HG03139 (cell line): ENCODE results near the gene MORN5.
"Not testable (repeated sequence)": the region's sequence is repeated elsewhere in the genome, so short reads cannot be mapped to it uniquely, and the experiment has no call there.

ENCODE experiments used
- ATAC-seq: cut with Tn5 transposase; IDR thresholded peaks from one replicate; pipeline ENCODE4 v1.9.1; 2021; ENCODE audit not compliant: unreplicated experiment

MORN5 gene

DNA sequence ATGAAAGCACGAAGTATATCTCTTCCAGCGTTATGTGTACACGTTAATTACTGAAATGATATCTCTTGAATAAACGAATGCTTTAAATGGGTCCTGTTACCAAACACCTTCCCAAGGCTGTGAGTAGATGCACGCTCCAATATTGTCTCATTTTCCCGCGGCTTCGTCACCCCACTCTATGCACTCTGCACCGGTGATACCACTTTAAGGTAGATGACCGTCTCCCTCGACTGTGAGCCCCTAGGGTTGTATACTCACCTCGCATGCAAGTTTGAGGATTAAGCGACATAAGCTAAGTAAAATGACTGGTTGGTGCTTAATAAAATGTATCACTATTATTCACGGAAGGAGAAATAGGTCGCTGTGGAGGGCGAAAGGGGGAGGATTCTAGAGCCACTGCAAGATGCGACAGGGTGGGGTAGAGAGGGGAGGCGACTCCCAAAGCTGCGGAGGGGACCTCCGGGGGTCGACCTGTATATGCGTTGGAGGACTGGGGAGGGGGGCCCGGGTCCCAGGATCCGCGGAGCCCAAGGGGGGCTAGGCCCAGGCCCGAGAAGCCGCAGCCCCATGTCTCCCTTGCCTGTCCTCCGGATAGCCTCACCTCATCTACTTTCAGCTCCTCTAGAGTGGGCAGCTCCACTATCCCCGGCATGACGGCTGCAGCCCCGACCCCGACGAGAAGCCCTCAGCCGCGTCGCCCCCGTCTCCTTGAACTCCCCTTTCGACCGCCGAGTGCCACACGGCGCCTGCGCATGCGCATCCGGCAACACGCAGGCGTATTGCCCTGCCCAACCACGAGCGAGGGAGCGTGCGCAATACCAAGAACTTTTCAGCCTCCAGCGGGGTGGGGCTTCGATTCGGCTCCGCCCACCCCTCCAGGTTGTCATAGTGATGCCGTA is at the start of gene MORN5, which contains the start of gene NDUFA8:
MORN5 (plus strand) TSS at position 883 of the 899 bp plus-strand sequence. CDS start 65 bp downstream, outside the sequence.
NDUFA8 (minus strand) TSS at position 754 of the 899 bp plus-strand sequence; CDS start at position 652, 102 bp downstream.
- ATAC-seq = peak; percentile 96

DNA sequence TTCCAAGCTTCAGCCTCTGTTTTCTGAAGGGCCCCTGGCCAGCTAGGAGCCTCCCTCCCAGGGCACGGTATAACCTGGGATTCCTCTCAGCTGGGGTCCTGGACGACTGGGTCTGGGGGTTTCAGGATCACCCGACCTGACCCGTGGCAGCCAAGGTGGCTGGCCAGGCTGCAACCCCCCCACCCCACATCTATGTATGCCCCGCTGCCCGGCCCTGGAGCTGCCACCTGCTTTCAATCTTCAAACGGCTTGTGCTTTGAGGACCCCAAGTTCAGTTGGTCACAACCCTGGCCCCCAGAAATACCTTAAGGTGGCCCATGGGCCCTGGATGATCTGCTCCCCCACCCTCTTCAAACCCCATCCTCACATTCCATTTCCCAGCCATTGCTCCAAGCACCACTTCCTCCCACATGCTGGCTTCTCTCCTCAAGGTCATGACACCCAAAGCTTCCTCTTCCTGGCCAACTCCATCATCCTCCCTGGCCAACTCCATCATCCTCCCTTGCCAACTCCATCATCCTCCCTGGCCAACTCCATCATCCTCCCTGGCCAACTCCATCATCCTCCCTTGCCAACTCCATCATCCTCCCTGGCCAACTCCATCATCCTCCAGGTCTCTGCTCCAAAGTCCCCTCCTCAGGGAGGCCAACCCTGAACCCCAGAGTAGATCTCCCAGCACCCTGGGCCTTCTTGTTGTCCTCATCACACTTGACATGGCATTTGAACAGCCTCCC is 49.4 kb upstream of the MORN5 start:
- no peak for ATAC-seq

DNA sequence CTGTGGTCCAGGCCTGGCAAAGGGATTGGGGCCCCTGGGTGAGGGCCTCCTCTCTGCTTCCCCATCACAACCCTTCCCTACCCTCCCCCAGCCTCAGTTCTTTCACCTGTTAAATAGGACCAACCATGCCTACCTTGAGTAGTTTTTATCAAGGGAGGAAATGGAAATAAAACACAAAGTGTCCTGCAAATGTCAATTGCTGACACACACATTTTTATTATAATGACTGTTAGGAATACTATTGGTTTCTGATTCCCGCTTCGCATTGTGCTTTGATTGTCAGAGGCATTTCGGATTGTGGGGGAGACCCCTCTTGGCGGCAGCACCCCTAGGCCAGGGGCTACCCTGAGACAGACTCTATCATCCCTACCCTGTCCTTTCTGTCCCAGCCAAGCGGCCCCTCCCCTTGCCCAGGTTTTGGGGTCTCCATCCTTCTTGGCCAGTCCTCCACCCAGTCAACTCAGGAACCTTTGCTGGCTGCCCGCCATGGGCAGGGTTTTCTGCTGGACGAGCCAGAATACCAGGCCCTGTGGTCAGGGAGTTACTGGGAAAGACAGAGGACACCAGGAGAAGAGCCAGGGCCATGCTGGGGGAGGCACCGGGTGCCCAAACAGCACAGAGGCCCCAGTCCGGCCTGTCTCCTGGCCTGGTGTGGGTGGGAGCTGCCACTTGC is 48.2 kb upstream of the MORN5 start:
- ATAC-seq = no peak

DNA sequence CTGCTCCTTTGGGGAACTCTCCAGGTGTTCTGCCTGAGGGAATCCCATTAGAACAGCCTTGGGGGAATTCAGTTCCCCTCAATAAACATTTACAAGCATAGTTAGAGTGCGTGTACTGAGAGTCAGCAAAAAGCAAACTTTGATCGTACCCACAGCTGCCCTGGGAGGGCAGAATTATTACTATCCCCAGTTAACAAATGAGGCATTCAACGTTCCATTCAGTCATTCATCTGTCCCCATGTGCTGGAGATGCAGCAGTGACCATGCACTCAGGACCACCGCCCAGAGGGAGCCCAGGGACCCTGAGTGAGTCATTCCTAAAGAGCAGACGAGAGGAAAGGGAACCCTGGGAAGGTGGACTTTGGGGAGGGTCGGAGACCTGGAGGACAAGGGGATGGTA is 47.5 kb upstream of the MORN5 start:
- no peak for ATAC-seq

DNA sequence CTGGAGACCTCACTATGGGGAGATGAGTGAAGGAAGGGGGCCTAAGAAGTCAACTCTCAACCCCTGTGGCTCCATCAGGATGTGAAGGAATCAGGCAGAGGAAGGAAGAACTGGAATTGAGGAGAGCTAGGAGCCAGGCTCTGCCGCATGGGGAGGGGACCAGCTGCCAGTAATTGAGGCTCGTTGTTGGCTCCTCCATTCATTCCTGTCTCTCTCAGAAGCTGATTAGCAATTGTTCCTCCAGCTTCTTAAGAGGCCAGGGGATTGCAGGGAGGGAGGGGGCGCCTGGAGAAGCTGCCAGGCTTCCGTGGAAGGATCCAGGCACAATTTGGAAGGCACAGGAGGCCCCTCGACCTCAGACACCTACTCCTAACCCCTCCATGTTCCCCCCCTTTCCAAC is 46.1 kb upstream of the MORN5 start:
- no peak for ATAC-seq

DNA sequence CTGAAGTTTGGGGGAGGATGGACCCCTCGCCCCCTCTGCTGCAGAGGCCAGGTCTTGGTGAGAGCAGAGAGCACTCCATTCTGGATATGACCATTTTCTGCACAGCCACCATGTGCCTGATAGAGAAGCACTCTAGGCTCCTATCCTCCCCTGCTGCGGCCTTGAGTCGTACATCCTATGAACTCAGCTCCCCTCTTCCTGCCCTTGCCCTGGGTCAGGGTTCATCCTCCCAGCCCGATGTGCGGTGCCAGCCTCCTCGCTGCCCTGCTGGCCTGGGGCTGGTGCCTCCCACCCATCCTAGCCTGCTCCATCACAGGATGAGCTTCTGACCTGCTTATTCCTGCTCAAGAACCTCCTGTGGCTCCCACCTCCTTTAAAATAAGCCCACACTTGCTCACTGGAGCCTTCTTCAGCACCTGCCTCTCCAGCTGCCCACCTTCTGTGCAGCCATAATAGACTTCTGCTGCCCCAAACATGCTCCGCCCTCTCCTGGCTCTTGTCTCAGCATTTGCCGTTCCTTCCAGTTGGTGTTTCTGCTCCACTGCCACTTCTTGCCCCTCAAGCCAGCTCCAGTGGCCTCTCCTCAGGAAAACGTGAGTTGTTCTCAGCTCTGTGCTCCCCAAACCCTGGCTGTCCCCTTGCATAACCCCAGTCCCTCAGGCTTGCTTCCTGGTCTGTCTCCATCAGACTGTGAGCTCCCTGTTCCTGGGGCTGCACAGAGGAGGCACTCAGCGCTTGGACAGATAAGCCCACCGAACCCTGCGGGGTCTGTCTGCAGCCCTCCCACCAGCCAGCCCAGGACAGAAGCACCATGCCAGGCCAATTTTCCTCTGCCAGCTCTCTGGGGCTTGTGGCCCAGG is 44.3 kb upstream of the MORN5 start:
- no peak for ATAC-seq

DNA sequence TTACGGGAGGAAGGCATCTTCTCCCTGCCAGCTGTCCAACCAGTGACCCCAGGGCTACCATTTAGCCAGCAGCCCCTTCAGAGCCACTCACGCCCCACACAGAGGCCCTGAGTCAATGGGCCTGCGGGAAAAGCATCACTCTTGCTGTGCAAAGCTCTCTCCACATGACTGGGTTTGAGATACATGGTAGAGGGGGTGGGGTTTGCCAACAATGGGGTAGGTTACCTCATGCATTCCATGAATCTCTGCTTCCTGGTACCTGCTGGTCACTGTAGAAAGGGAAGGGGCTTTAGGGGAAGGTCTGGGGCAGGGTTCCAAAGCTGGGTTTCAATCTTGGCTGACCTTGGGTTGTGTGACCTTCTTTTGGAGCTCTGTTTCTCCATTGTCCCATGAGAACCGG is 43.7 kb upstream of the MORN5 start:
- ATAC-seq = no peak

DNA sequence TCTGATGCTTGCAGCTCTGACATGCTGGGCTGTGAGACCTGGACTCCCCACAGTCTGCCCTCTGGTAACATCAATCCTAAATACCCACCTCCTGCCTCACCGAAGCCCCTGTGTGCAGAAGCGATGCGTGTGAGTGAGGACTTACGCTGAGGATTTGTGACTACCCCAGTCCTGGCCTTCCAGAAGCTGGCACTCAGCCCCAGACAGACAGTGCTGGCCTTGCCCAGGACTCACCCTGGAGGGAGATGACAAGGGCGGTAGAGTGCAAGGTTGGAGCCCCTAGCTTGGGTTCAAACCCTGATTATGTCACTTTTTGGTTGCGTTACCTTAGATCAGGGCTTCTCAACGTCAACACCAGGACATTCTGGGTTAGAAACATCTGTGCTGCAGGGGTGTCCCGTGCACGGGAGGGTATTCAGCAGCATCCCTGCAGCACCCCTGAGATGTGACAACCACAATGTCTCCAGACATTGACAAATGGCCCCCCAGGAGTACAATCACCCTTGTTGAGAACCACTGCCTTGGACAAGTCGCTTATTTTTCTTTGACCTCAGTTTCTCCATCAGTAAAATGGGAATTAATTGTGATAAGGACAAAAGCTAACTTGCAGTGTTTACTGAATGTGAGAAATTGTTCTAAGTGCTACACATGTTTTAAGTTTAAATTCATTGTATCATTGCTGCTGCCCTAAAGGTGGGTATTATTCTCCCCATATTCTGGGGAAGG is 43.1 kb upstream of the MORN5 start:
- ATAC-seq = no peak

DNA sequence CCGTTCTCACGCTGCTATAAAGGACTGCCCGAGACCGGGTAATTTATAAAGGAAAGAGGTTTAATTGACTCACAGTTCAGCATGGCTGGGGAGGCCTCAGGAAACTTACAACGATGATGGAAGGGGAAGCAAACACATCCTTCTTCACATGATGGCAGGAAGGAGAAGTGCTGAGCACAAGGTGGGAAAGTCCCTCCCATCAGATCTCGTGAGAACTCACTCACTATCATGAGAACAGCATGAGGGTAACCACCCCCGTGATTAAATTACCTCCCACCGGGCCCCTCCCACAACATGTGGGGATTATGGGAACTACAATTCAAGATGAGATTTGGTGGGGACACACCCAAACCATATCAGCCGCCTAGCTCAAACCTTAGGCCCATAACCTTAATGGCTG is 42.5 kb upstream of the MORN5 start:
- ATAC-seq = not testable (repeated sequence)

DNA sequence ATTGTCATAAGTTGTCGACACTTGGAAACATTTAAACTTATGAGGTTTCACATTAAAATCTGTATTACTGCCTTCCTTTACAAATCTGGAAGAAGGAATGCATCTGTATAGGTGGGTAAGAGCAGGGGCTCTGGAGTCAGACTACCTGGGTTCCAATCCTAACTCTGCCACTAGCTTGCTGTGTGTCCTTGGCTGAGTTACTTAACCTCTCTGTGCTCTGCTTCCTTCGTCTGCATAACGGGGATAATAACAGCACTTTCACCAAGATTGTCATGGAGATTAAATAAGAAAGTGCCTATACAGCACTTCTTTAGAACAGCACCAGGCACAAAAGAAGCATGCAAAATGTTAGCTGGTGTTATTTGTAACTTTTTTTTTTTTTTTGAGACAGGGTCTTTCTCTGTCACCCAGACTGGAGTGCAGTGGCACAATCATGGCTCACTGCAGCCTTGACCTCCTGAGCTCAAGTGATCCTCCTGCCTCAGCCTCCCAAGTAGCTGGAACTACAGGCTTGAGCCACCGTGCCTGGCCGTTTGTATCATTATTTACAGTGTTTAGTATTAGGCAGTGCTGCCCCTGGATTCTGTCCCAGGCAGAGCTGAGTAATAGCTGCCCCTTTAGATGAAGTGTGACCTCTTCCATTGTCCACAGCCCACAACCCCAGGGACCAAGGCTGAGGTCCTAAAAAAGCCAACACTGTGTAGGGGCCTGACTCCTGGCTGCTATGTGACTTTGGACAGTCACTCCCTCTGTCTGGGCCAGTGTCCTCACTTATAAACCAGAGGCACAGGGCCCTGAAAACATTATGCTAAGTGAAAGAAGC is 41.2 kb upstream of the MORN5 start:
- ATAC-seq = no peak

DNA sequence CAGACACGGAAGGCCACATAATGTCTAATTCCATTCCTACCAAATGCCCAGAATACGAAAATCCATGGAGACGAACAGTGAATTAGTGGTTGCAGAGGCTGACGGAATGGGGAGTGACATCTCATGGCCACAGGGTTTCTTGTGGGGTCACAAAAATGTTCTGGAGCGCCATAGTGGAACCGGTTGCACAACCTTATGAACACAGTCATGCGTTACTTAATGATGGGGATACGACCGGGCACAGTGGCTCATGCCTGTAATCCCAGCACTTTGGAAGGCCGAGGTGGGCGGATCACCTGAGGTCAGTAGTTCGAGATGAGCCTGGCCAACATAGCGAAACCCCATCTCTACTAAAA is 40.6 kb upstream of the MORN5 start:
- no peak for ATAC-seq

DNA sequence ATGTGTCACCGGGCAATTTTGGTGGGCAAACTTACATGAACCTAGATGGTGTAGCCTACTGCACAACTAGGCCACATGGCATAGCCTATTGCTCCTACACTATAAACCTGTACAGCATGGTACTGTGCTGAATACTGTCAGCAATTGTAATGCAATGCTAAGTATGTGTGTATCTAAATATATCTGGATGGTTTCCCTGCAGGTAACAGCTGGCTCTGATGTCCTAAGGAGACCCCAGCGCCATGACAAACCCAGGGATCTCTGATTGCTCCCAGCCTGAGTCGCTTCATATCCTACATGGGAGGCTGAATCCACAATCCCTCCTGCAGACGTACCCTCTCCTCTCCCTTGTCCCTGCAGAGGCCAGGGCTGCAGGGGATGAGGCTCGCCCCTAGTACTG is 40.0 kb upstream of the MORN5 start:
- ATAC-seq = no peak

DNA sequence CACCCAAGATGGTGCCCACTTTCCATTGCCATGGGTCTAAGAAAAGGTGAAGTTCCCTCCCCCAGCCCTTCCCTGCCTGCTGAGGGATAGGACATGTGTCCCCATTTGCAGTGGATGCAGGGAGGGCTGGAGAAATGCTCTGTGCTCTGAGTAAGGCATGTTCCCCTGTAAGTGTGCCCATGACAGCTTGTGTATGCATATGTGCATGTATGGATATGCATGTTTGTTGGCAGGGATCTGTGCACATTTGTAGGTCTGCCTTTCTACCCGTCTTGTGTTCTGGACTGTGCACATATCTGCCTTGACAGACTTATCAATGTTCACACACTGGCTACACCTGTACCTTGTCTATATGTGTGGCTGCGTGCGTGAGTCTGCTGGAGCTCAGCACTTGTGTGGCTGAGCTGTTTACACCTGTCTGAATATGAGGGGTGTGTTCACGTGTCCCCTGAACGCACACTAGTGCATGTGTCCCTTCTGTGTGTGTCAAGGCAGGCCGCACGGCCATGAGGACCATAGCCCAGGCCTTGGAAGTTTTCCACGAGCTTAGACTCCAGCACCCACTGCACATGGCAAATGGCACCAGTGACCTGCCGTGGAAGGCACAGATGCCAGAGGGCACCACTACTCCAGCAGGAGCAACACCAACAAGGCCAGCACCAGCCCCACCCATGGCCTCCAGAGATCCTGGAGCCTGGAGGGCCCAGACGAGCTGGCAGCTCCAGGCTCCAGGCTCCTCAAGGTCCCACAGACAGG is 39.2 kb upstream of the MORN5 start:
- ATAC-seq = no peak

DNA sequence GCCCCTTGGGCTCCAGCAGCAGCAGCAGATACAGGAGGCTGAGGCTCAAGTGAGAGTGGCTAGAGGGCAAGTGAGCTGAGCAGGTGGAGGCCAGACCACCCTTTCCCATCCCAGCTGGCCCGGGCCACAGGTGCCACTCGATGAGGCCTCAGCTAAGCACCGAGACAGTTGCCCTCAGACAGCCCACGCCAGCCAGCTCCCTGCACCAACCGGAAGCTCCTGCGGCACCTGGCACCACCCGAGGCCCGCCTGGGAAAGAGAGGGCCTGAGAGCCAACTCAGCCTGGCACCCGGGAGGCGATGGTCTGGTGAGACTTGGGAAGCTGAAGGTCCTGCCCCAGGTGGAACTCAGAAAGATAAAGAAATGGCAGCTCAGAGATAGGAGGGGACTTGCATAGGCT is 38.3 kb upstream of the MORN5 start:
- no peak for ATAC-seq

DNA sequence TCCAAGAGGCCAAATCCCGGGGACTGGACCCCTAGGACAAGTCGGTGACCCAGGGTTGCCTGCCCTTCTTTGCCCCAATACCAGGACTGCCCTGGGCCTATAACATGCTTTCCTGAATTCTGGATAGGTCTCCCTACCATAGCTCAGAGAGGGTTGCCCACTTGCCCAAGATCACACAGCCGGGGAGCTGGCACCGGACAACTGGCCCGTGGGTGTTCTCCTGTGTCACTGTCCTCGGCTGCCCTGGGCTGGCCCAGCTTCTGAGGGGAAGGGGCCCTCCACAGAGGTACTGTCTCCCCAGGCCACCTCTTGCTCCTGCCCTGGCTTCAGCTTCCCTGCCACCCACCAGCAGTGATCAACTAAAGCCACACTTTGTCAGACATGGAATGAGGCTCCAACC is 37.8 kb upstream of the MORN5 start:
- no peak for ATAC-seq

DNA sequence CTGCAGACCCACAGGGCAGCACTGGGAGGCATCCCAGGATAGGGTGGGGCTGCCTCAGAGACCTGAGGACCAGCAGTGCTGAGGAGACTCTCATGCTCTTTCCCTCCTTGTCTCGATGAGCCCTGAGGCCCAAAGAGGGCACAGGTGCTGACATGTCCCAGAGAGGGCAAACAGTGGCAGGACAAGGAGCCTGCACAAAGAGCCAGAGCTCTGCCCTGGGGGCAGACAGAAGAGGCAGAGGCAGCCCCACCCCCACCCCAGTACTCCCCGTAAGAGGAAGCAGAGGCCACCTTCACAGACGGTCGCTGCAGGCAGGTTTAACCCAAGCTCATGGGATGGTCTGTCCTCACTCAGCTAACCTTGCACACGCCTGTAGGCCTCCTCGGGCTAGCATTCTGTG is 37.2 kb upstream of the MORN5 start:
- ATAC-seq = no peak

DNA sequence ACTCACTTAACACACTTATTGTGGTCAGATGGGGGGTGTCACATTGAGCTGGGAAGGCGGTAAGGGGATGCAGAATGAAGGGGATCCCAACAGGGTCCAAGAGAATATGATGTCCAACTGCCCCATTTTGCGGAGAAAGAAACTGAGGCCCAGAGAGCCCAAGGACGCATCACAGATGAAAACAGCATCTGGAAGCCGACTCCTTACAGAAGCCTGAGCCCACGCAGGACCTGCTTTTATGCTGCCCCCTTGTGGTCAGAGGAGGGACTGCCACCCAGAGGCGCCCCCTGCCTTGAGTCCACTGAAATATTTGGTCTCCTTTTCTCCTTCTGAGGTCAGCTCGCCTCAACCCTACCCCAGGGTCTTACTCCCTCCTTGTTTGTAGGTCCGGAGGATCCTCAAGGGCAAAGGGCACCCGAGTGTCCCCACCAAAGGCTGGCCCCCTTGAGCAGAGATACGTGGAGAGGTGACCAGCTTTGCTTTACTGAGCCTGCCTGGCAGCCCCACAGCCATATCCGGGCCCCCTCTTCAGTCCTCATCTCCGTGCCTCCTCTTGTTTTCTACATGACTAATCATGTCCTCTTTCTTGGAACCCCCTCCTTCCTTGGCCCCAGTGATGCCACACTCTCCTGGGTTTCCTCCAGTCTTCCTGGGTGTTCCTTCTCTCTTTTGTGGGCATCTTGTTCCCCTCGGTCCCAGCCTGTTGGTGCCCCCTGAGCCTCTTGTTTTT is 36.6 kb upstream of the MORN5 start:
- no peak for ATAC-seq

DNA sequence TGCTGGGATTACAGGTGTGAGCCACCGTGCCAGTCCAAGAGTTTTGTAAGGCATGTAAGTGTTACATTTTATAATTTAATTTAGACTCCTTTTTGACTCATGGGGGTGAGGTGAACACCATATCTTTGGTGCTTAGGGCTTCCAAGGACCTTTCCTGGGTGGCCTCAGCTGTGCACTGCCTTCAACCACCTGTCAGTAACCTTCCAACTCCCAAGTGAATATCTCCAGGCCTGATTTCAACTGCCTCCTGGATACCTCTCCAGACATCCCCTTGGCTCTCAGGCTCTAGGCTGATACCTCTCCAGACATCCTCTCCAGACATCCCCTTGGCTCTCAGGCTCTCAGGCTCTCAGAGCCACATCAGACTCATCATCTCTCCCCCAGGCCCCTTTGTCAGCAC is 35.7 kb upstream of the MORN5 start:
- no peak for ATAC-seq
